GM19238 (cell line): ENCODE measurements around the gene UQCRFS1.
"Not testable (repeated sequence)": the region's sequence is repeated elsewhere in the genome, so short reads cannot be mapped to it uniquely, and the experiment has no call there.

ENCODE experiments used
- DNase-seq: peaks from one replicate; pipeline ENCODE4 v3.0.0; 2011; ENCODE audit warnings: low spot score; ENCODE audit not compliant: insufficient read length

The UQCRFS1 gene

GRCh38 chr19:29215322-29215845 lies 2.4 kb upstream of the UQCRFS1 start:
- no peak for DNase-seq

- DNase-seq, result no peak
These were observed 1.5 kb upstream of the UQCRFS1 start for GRCh38 chr19:29214411-29214810.

GRCh38 chr19:29212356-29212647 lies 649 bp downstream of the UQCRFS1 start:
- DNase-seq, result no peak

GRCh38 chr19:29211562-29212355 lies 1.2 kb downstream of the UQCRFS1 start:
- DNase-seq, result no peak

DNA sequence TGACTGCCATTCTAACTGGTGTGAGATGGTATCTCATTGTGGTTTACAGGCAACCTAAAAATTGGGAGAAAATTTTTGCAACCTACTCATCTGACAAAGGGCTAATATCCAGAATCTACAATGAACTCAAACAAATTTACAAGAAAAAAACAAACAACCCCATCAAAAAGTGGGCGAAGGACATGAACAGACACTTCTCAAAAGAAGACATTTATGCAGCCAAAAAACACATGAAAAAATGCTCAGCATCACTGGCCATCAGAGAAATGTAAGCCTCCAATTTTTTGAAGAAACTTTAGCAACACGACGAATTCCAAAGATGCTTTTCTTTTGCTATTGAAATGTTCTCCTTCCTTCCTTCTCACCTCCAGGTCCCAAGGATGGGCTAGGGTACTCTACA lies 1.9 kb downstream of the UQCRFS1 start:
- not testable (repeated sequence) for DNase-seq

DNA sequence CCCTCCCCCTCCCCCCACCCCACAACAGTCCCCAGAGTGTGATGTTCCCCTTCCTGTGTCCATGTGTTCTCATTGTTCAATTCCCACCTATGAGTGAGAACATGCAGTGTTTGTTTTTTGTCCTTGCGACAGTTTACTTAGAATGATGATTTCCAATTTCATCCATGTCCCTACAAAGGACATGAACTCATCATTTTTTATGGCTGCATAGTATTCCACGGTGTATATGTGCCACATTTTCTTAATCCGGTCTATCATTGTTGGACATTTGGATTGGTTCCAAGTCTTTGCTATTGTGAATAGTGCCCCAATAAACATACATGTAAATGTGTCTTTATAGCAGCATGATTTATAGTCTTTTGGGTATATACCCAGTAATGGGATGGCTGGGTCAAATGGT lies 2.4 kb downstream of the UQCRFS1 start:
- DNase-seq, result not testable (repeated sequence)

- not testable (repeated sequence) for DNase-seq
These were observed 5.4 kb downstream of the UQCRFS1 start for GRCh38 chr19:29207403-29208187.

DNA sequence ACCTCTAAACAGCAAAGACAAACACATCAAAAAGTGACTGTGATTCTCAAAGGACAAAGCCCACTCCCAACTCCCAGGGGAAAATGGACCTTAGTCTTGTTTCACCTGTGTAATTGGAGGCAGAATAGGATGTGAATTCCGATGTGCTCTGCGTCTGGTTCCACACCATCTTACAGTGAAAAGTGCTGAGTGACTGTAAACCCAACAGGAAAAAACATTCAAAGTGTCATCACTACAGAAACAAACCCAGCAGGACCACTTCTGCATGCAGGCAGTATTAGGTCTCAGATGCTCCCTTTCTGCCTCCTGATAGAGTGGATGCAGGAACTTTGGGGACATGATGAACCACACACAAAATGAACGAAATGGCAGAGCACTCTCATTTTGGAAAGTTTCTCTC lies 6.5 kb downstream of the UQCRFS1 start:
- no peak for DNase-seq

DNA sequence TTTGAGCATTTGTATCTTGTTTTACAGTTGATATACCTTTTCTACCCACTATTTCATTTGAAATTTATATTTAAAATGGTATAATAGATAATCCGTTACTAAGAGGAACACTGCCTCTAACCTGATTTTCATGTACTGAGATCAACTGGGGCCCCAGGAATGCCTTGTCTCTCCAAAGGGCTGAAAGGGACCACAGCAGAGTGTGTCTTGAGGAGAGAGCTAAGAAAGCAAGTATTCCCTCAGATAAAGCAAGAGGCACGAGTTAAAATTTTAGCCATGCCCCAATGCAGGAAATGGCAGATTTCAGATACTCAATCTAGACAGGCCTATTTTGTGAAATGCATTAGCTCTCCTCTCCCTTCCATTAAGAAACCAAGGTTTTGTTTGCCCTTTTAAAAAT lies 10.7 kb downstream of the UQCRFS1 start:
- DNase-seq, result no peak

DNA sequence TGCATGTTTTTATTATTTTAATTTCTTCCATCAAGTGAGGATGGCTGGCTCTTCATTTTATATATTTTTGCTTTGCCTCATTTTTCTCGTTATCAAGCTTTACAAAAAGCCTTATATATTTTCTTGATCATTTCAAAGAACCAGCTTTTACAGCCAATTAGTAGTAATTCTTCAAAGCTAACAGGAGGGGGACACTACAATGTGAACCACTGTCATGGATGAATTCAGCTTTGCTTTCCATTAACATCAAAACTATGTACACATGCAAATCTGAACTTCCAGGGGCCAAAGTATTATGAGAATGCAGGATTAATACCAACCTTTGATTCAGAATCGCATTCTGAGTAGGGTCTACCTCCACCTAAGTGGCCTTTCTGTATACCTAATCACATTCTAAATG lies 11.1 kb downstream of the UQCRFS1 start:
- DNase-seq, result no peak

DNA sequence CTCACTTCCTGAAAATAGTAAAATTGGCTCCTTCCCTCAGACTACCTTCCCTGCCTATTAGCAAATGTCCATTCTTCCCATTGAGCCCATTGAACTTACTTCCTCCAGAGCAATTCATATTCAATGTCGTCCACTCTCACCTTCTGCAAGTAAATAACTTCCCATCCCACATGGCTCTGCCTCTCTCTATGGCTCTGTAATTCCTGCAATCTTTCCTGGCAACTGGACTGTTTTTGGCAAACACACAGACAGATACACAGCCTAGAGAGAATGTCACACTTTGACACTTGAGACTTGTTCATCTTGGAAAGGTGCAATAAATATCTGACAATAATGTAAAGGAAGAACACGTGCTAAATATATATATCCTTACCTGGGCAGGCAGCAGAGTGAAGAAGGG lies 18.3 kb downstream of the UQCRFS1 start:
- DNase-seq, result no peak

DNA sequence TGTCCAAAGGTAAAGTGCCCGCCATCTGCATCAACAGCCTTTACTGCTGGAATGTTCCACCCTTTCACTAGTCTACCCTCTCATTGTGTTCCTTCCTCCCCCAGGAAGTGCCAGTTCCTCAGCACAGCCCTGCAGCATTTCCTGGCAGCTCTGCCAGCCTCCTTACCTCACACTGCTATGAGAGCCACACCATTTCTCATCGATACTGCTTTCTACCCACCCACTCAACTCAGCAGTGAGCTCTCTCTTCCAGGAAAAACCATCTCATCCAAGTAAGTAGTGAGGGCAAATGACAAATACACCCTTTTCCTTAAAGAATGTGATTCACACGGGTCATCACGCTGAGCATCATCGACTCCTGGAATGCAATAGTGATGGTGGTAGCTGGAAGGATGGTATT lies 19.8 kb downstream of the UQCRFS1 start:
- DNase-seq, result no peak

DNA sequence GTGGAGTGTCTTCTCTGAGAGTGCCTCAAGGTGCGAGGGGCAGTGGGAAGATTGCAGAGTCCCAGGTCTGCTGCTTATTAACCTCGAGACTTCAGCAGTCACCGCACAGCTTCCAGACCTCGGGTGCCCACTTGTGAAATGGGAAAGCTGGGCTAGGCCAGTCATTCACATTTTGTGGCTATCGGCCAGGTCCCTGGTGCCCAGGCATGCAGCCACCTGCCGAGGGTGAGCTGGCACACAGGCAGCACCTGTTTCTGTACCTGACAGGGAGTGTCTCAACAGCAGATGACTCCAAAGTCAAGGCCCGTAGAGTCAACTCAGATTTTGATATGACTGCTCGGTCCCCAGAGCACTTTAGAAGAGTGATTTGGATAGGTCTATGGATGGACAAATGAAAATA lies 21.9 kb downstream of the UQCRFS1 start:
- DNase-seq, result no peak

DNA sequence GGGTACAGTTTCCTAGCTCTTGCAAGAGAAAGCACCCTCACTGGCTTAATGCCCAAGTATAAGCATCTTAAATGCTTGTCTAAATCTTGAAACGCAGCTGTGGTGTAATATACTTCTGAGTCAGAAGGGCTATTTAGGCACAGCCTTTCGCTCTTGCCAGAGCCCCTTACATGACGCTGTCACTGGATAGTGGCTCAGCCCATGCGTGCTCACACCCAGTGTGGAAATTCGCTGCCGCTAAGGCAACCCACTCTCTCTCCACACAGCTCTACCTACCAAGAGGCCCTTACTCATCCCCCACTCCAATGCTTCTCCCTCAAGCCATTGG lies 24.0 kb downstream of the UQCRFS1 start:
- DNase-seq, result no peak

- DNase-seq, result no peak
These were observed 24.5 kb downstream of the UQCRFS1 start for GRCh38 chr19:29188289-29189032.

DNA sequence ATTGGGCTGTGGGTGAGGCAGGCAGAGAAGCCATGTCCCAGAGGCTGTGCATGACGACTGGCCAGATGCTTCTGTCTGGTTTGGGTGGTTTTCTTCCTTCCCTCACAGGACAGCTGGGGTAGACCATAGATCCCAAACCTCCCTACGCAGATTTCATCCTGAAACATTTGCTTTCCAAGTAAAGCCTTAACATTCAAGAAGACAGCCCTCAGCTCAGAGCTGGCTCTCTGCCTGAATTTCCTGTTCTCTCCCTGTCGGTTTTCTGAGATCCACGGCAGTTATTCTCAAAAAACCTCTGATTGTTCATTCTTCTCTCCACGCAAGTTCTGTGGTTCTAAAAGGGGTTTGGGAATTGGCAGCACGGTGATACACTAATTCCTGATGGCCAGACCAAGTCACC lies 25.3 kb downstream of the UQCRFS1 start:
- DNase-seq, result no peak

GRCh38 chr19:29185427-29185826 lies 27.5 kb downstream of the UQCRFS1 start:
- no peak for DNase-seq

- no peak for DNase-seq
These were observed 35.8 kb downstream of the UQCRFS1 start for GRCh38 chr19:29176981-29177754.

DNA sequence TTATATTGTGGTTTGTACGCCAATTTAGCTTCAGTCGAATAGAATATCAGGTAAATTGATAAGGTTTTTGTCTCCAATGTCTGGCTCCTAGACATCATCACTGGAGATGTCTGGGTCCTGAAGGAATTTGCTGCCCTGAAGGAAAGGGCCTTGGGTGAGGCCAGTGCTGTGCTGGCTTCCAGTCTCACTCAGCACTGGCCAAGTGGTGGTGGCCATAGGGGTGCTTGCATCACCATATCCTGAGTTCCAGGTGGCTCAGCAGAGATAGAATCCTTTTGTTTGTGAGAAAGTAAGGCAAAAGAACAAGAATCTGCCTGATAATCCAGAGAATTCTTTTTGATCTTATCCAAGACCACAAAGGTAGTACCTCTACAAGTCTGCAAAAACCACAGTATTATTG lies 39.1 kb downstream of the UQCRFS1 start:
- no peak for DNase-seq

- DNase-seq, result no peak
These were observed 40.6 kb downstream of the UQCRFS1 start for GRCh38 chr19:29172302-29172701.

- no peak for DNase-seq
These were observed 41.4 kb downstream of the UQCRFS1 start for GRCh38 chr19:29171525-29171924.
